Uterus (tissue), 2 donors: ENCODE measurements around the gene PIK3R2.

Source experiments
- CTCF ChIP-seq, 4 experiments: fragments of 200-600 bp in 2 of 4; fragments of 450-650 bp in 2 of 4; sonication (generic) in 2 of 4; IDR thresholded peaks; one replicate each; pipeline ENCODE4 v1.5.1; 2016 to 2019; ENCODE audit warnings: antibody characterized with exemption in 4 of 4, mild to moderate bottlenecking in 2 of 4, moderate library complexity in 1 of 4
- POLR2A ChIP-seq, 2 donors: fragments of 450-650 bp; IDR thresholded peaks; one replicate each; pipeline ENCODE4 v1.6.1; 2016; ENCODE audit warnings: antibody characterized with exemption in 2 of 2, mild to moderate bottlenecking in 1 of 2, moderate library complexity in 1 of 2

- no peak for TF ChIP-seq POLR2A (IDR thresholded peaks at IDR 0.05)
- no peak for TF ChIP-seq CTCF (IDR thresholded peaks at IDR 0.05)
Measured at GRCh38 chr19:18185538-18185937, 32.6 kb downstream of the PIK3R2 start.
